Right lobe of liver (tissue), 6 donors: ENCODE measurements around the gene NT5DC3. TPM values are rescaled to one million over a fixed set of nuclear protein-coding genes. Genes with fewer than 3 reads are reported as not detected.

Source experiments
- ATAC-seq, 4 donors: fragments of 200-7000 bp; cut with Tn5 transposase; one replicate each; pipeline ENCODE4 v1.9.1; 2020; ENCODE audit warnings: mild to moderate bottlenecking in 4 of 4, moderate library complexity in 4 of 4
- DNase-seq, 3 donors: peaks; one replicate each; pipeline ENCODE4 v3.0.0-alpha.2; 2020
- H3K27ac ChIP-seq, 3 donors: fragments of 200-600 bp; one replicate each; pipeline ENCODE4 v1.8.0; 2022
- H3K27me3 ChIP-seq, 2 donors: fragments of 200-600 bp; one replicate each; pipeline ENCODE4 v1.8.0; 2022
- H3K36me3 ChIP-seq, 4 donors: fragments of 200-600 bp; sonication (generic) in 1 of 4; one replicate each; pipeline versions ENCODE4 v1.5.1 to v1.8.0; 2017 to 2022; ENCODE audit warnings: control low read depth in 1 of 4
- H3K4me1 ChIP-seq, 4 donors: fragments of 200-600 bp; sonication (generic) in 1 of 4; one replicate each; pipeline versions ENCODE4 v1.5.1 to v1.8.0; 2017 to 2022; ENCODE audit warnings: control low read depth in 1 of 4
- H3K4me3 ChIP-seq, 3 donors: fragments of 200-600 bp; one replicate each; pipeline ENCODE4 v1.8.0; 2022
- H3K9me3 ChIP-seq, 4 donors: fragments of 200-600 bp; sonication (generic) in 1 of 4; one replicate each; pipeline versions ENCODE4 v1.5.1 to v1.8.0; 2017 to 2022; ENCODE audit warnings: control low read depth in 1 of 4
- CTCF ChIP-seq, 4 donors: fragments of 200-600 bp in 3 of 4; fragments of 450-650 bp in 1 of 4; IDR thresholded peaks; one replicate each; pipeline versions ENCODE4 v1.5.1 to v1.8.0; 2016 to 2022; ENCODE audit warnings: antibody characterized with exemption in 4 of 4, mild to moderate bottlenecking in 2 of 4
- POLR2A ChIP-seq: fragments of 450-650 bp; IDR thresholded peaks from one replicate; pipeline ENCODE4 v1.6.1; 2017; ENCODE audit warnings: antibody characterized with exemption, mild to moderate bottlenecking
- WGBS: methylation state at CpG from one replicate; pipeline ENCODE4 v1.1.6; 2018; ENCODE audit warnings: low coverage, low lambda C conversion rate; ENCODE audit not compliant: insufficient coverage; ENCODE audit errors: missing lambda C conversion rate; 5-methylcytosine and 5-hydroxymethylcytosine counted together
- intact Hi-C, 2 donors: fragments of 100-400 bp; cut with DNase I; formaldehyde crosslinking; loops; one replicate each; pipeline versions ENCODE4 v1.11.2 to v1.14.1; 2022
- total RNA-seq, 6 experiments: library from RNA; depleted of rRNA in 2 of 6; stranded (reverse); fragments of >200 nt in 2 of 6; fragmentation: NEBNext Ultra II Directional in 3 of 6; extraction: Animal tissue kit (Norgen Biotek cat#: 25700) in 3 of 6; gene quantifications; one replicate each; pipeline versions ENCODE4 v1.1.0 to v1.2.4, GENCODE V29; 2016 to 2023
- donor health status: DM: no; HTN: yes; CAD: no.
- donor health status: DM: no; HTN: no; CAD: no.
- donor health status: DM: no; HTN: no; CAD: no.
- donor health status: DM: no; HTN: yes; CAD: no.
- donor health status: DM: no; HTN: yes; CAD: no.

Gene NT5DC3
- total RNA-seq, 6 experiments from 2014 or later, result 3.3 to 10.2 (median 6.6) TPM

- H3K4me3 ChIP-seq, result no peak overlapping the region
- ATAC-seq, result no peak
- WGBS, result 87% methylated on average over 3 of the region's 3 CpGs
- no peak overlapping the region for H3K27ac ChIP-seq
- H3K27me3 ChIP-seq, result no peaks in the 10 kb centered on the region
- intact Hi-C loops, result no loop called here
- peaks cover 0 to 20% (median 2%) of the 10 kb centered on the region in 4 donors for H3K4me1 ChIP-seq
- TF ChIP-seq POLR2A, result no peak
- no peak for TF ChIP-seq CTCF (IDR thresholded peaks at IDR 0.05)
- no peak for DNase-seq
- no peaks in the 10 kb centered on the region for H3K9me3 ChIP-seq
- H3K36me3 ChIP-seq, result no peaks in the 10 kb centered on the region
These were observed 16.7 kb downstream of the NT5DC3 start for GRCh38 chr12:103824290-103824689.

GRCh38 chr12:103823871-103824270 lies 17.2 kb downstream of the NT5DC3 start:
- DNase-seq (no peak), ATAC-seq (no peak)
- no peak overlapping the region for H3K4me3 ChIP-seq
- H3K27me3 ChIP-seq, result no peaks in the 10 kb centered on the region
- intact Hi-C loops, result no loop called here
- peaks cover 0 to 18% (median 2%) of the 10 kb centered on the region in 4 donors for H3K4me1 ChIP-seq
- no peak for TF ChIP-seq POLR2A
- no peak for TF ChIP-seq CTCF (IDR thresholded peaks at IDR 0.05)
- no peaks in the 10 kb centered on the region for H3K36me3 ChIP-seq
- H3K9me3 ChIP-seq, result no peaks in the 10 kb centered on the region
- H3K27ac ChIP-seq, result no peak overlapping the region

GRCh38 chr12:103821773-103822172 lies 19.3 kb downstream of the NT5DC3 start:
- H3K27ac ChIP-seq, result no peak overlapping the region
- DNase-seq, result no peak
- no peaks in the 10 kb centered on the region for H3K27me3 ChIP-seq
- 100% methylated on average over 1 of the region's 1 CpG for WGBS
- H3K36me3 ChIP-seq, result no peaks in the 10 kb centered on the region
- no peaks in the 10 kb centered on the region for H3K9me3 ChIP-seq
- intact Hi-C loops, result no loop called here
- no peak for TF ChIP-seq POLR2A
- no peak overlapping the region for H3K4me3 ChIP-seq
- no peak for ATAC-seq
- peaks cover 0 to 2% (median 0%) of the 10 kb centered on the region in 4 donors for H3K4me1 ChIP-seq

- ATAC-seq, result no peak
- no peak overlapping the region for H3K4me3 ChIP-seq
- no peaks in the 10 kb centered on the region for H3K4me1 ChIP-seq
- 80% methylated on average over 3 of the region's 3 CpGs for WGBS
- no peaks in the 10 kb centered on the region for H3K9me3 ChIP-seq
- no peaks in the 10 kb centered on the region for H3K36me3 ChIP-seq
- DNase-seq, result no peak
- H3K27ac ChIP-seq, result no peak overlapping the region
- no peak for TF ChIP-seq CTCF (IDR thresholded peaks at IDR 0.05)
- no peak for TF ChIP-seq POLR2A
- no peaks in the 10 kb centered on the region for H3K27me3 ChIP-seq
- intact Hi-C loops, result no loop called here
These were observed 20.0 kb downstream of the NT5DC3 start for GRCh38 chr12:103820881-103821489.

- H3K4me1 ChIP-seq, result no peaks in the 10 kb centered on the region
- TF ChIP-seq CTCF (IDR thresholded peaks at IDR 0.05) (no peak), POLR2A (no peak)
- H3K36me3 ChIP-seq, result no peaks in the 10 kb centered on the region
- H3K4me3 ChIP-seq, result no peak overlapping the region
- H3K27ac ChIP-seq, result no peak overlapping the region
- H3K27me3 ChIP-seq, result no peaks in the 10 kb centered on the region
- no peaks in the 10 kb centered on the region for H3K9me3 ChIP-seq
- intact Hi-C loops, result no loop called here
- ATAC-seq, result no peak
- DNase-seq, result no peak
These were observed 20.7 kb downstream of the NT5DC3 start for GRCh38 chr12:103820361-103820760.
